DND-41 (cell line): ENCODE measurements around the gene DDX25.
A peak's percentile ranks its signal among the peaks of the same experiment; 100 is the strongest.
"Not testable (repeated sequence)": the region's sequence is repeated elsewhere in the genome, so short reads cannot be mapped to it uniquely, and the experiment has no call there.

Source experiments
- ATAC-seq: fragments of 200-7000 bp; cut with Tn5 transposase; 3 replicates; pipeline ENCODE4 v1.9.1; 2021; ENCODE audit warnings: low read depth; ENCODE audit not compliant: insufficient read depth
- DNase-seq: peaks from one replicate; pipeline ENCODE4 v3.0.0-alpha.2; 2020
- H2AFZ ChIP-seq: 2 replicates; pipeline ENCODE4 v1.6.0; 2012; ENCODE audit warnings: low read depth, low read length
- H3K27ac ChIP-seq: 2 replicates; pipeline ENCODE4 v1.5.1; 2012; ENCODE audit warnings: low read length, inconsistent platforms
- H3K27me3 ChIP-seq: fragments of 200-600 bp; sonication (generic); 2 replicates; pipeline ENCODE4 v1.6.0; 2012; ENCODE audit warnings: low read length, mild to moderate bottlenecking, inconsistent platforms; ENCODE audit not compliant: insufficient read depth, poor library complexity
- H3K36me3 ChIP-seq: 2 replicates; pipeline ENCODE4 v1.5.1; 2012; ENCODE audit warnings: low read length, inconsistent platforms; ENCODE audit not compliant: insufficient read depth
- H3K4me1 ChIP-seq: 2 replicates; pipeline ENCODE4 v1.5.1; 2012; ENCODE audit warnings: mild to moderate bottlenecking, low read length; ENCODE audit not compliant: insufficient read depth
- H3K4me2 ChIP-seq: 2 replicates; pipeline ENCODE4 v1.6.0; 2012; ENCODE audit warnings: mild to moderate bottlenecking, moderate library complexity, low read length, inconsistent platforms; ENCODE audit not compliant: insufficient read depth
- H3K4me3 ChIP-seq, 2 experiments: fragments of 200-600 bp in 1 of 2; shearing (Covaris generic) in 1 of 2; 2 replicates each; pipeline ENCODE4 v1.5.1; 2012 to 2016; ENCODE audit warnings: inconsistent platforms in 2 of 2, low read length in 2 of 2, mild to moderate bottlenecking in 2 of 2, low read depth in 1 of 2, moderate library complexity in 1 of 2
- H3K79me2 ChIP-seq: 2 replicates; pipeline ENCODE4 v1.6.0; 2012; ENCODE audit warnings: low read length, inconsistent platforms; ENCODE audit not compliant: insufficient read depth
- H3K9ac ChIP-seq: 2 replicates; pipeline ENCODE4 v1.6.0; 2012; ENCODE audit warnings: low read depth, mild to moderate bottlenecking, inconsistent platforms, low read length, moderate library complexity
- H3K9me3 ChIP-seq: 2 replicates; pipeline ENCODE4 v1.5.1; 2012; ENCODE audit warnings: low read length, moderate library complexity, mild to moderate bottlenecking, inconsistent platforms; ENCODE audit not compliant: insufficient read depth, severe bottlenecking
- H4K20me1 ChIP-seq: 2 replicates; pipeline ENCODE4 v1.6.0; 2012; ENCODE audit warnings: low read length; ENCODE audit not compliant: insufficient read depth
- CTCF ChIP-seq: IDR thresholded peaks from 2 replicates; pipeline ENCODE4 v1.5.1; 2012; ENCODE audit warnings: borderline replicate concordance, low read length, moderate library complexity, mild to moderate bottlenecking; ENCODE audit not compliant: poor library complexity, severe bottlenecking; ENCODE audit errors: extremely low read depth
- EZH2 ChIP-seq: IDR thresholded peaks from 3 replicates; pipeline ENCODE4 v1.6.1; 2012; ENCODE audit warnings: borderline replicate concordance, low read depth, mild to moderate bottlenecking, moderate library complexity, low read length, inconsistent platforms; ENCODE audit not compliant: severe bottlenecking

Gene DDX25

GRCh38 chr11:125903711-125904659, at the start of gene DDX25:
DDX25 (plus strand) TSS chr11:125904508; CDS start chr11:125904518, 10 bp downstream.
- TF ChIP-seq EZH2, result no peak
- TF ChIP-seq CTCF, result no peak

GRCh38 chr11:125857670-125858069, 46.6 kb upstream of the DDX25 start:
- H4K20me1 ChIP-seq, H3K27me3 ChIP-seq, H3K4me3 ChIP-seq, H3K79me2 ChIP-seq, H3K36me3 ChIP-seq, H3K4me2 ChIP-seq, H3K9ac ChIP-seq, H3K9me3 ChIP-seq, H2AFZ ChIP-seq, H3K27ac ChIP-seq, H3K4me1 ChIP-seq, ATAC-seq, DNase-seq: not testable (repeated sequence)

More at GRCh38 chr11:125903711-125904659, at the start of gene DDX25:
- Histone ChIP-seq H3K27ac (no peak within 1 kb of the TSS), H2AFZ (no peak within 1 kb of the TSS), H3K79me2 (peaks cover 29% of the 10 kb centered on the region), H4K20me1 (no peaks in the 10 kb centered on the region), H3K4me1 (peaks cover 20% of the 10 kb centered on the region), H3K9me3 (no peaks in the 10 kb centered on the region), H3K9ac (no peak within 1 kb of the TSS), H3K4me3 (peak within 1 kb of the TSS in 1 of 2 experiments; percentile 96; a peak in 2 of 4 replicates), H3K4me2 (peak within 1 kb of the TSS; percentile 73), H3K27me3 (peaks cover 3% of the 10 kb centered on the region), H3K36me3 (peaks cover 11% of the 10 kb centered on the region)
- DNase-seq (no peak), ATAC-seq (no peak)

GRCh38 chr11:125862786-125863185, 41.5 kb upstream of the DDX25 start:
- H4K20me1 ChIP-seq, H3K4me2 ChIP-seq, H3K4me3 ChIP-seq, H3K79me2 ChIP-seq, DNase-seq, H3K27ac ChIP-seq, H2AFZ ChIP-seq, H3K9ac ChIP-seq, H3K27me3 ChIP-seq, H3K9me3 ChIP-seq, H3K36me3 ChIP-seq, H3K4me1 ChIP-seq, ATAC-seq: not testable (repeated sequence)

- H3K36me3 ChIP-seq, H3K79me2 ChIP-seq, DNase-seq, H2AFZ ChIP-seq, H3K27me3 ChIP-seq, H3K9me3 ChIP-seq, H3K4me1 ChIP-seq, H4K20me1 ChIP-seq, H3K4me3 ChIP-seq, ATAC-seq, H3K9ac ChIP-seq, H3K27ac ChIP-seq, H3K4me2 ChIP-seq: not testable (repeated sequence)
Measured at GRCh38 chr11:125865354-125865753, 39.0 kb upstream of the DDX25 start.

GRCh38 chr11:125869521-125869920, 34.8 kb upstream of the DDX25 start:
- ATAC-seq (no peak), DNase-seq (no peak)
- Histone ChIP-seq H3K79me2 (no peaks in the 10 kb centered on the region), H3K27me3 (no peaks in the 10 kb centered on the region), H3K9me3 (no peaks in the 10 kb centered on the region), H2AFZ (no peak overlapping the region), H3K4me3 (no peak overlapping the region), H3K4me2 (no peak overlapping the region), H3K4me1 (no peaks in the 10 kb centered on the region), H3K36me3 (no peaks in the 10 kb centered on the region), H3K27ac (no peak overlapping the region), H3K9ac (no peak overlapping the region), H4K20me1 (no peaks in the 10 kb centered on the region)
- no peak for TF ChIP-seq EZH2
- no peak for TF ChIP-seq CTCF
